ENCODE data around the gene ABCC10. TPM values are rescaled to one million over a fixed set of nuclear protein-coding genes. Genes with fewer than 3 reads are reported as not detected.

ABCC10 gene
- 9.4 to 11.9 TPM (median 9.4 TPM) in 5 replicates for total RNA-seq (2022; extraction: Qiagen RNA extraction; ENCODE audit: low read depth)

GRCh38 chr6:43427406-43428111 lies at the start of gene ABCC10:
ABCC10 (plus strand) TSS chr6:43427541; CDS start chr6:43427979, 438 bp downstream.

GRCh38 chr6:43455531-43456428 lies 28.4 kb downstream of the ABCC10 start, which contains the start of gene DLK2:
DLK2 (minus strand) TSS chr6:43455548; CDS start chr6:43454825, 723 bp downstream.

GRCh38 chr6:43477235-43478007 lies 50.1 kb downstream of the ABCC10 start, which contains the start of gene TJAP1:
TJAP1 (plus strand) TSS chr6:43477570; CDS start chr6:43499002, 21,432 bp downstream.

Other genes with a start within 250 kb of the ABCC10 start
- 7.4 to 9.8 TPM (median 8.6 TPM) in 5 replicates for gene CUL9, start 245.3 kb upstream of the ABCC10 start, total RNA-seq (2022; extraction: Qiagen RNA extraction; ENCODE audit: low read depth)
- 68.3 to 104 TPM (median 95.7 TPM) in 5 replicates for gene DNPH1, start 198.1 kb upstream of the ABCC10 start, total RNA-seq (2022; extraction: Qiagen RNA extraction; ENCODE audit: low read depth)
- 0.03 to 0.08 TPM (median 0.06 TPM) in 4 of 5 replicates, not detected in the other for gene TTBK1, start 184.1 kb upstream of the ABCC10 start, total RNA-seq (2022; extraction: Qiagen RNA extraction; ENCODE audit: low read depth)
- gene SLC22A7, start 129.3 kb upstream of the ABCC10 start, total RNA-seq (2022; extraction: Qiagen RNA extraction; ENCODE audit: low read depth): not detected in 5 replicates
- 0.20 to 0.62 TPM (median 0.57 TPM) in 5 replicates for gene CRIP3, start 118.7 kb upstream of the ABCC10 start, total RNA-seq (2022; extraction: Qiagen RNA extraction; ENCODE audit: low read depth)
- gene ZNF318, start 57.9 kb upstream of the ABCC10 start, total RNA-seq (2022; extraction: Qiagen RNA extraction; ENCODE audit: low read depth): 4.3 to 5.9 TPM (median 5.6 TPM) in 5 replicates
- gene DLK2, start 28.0 kb downstream of the ABCC10 start, total RNA-seq (2022; extraction: Qiagen RNA extraction; ENCODE audit: low read depth): 2.7 to 7.1 TPM (median 5.8 TPM) in 5 replicates
- gene TJAP1, start 50.0 kb downstream of the ABCC10 start, total RNA-seq (2022; extraction: Qiagen RNA extraction; ENCODE audit: low read depth): 16.2 to 21.4 TPM (median 20.3 TPM) in 5 replicates
- gene LRRC73, start 82.8 kb downstream of the ABCC10 start, total RNA-seq (2022; extraction: Qiagen RNA extraction; ENCODE audit: low read depth): 0.51 to 1.4 TPM (median 1.1 TPM) in 5 replicates
- 58.3 to 70.4 TPM (median 68.9 TPM) in 5 replicates for gene YIPF3, start 89.4 kb downstream of the ABCC10 start, total RNA-seq (2022; extraction: Qiagen RNA extraction; ENCODE audit: low read depth)
- gene POLR1C, start 89.5 kb downstream of the ABCC10 start, total RNA-seq (2022; extraction: Qiagen RNA extraction; ENCODE audit: low read depth): 48.5 to 61.1 TPM (median 52.6 TPM) in 5 replicates
- 27.2 to 32.0 TPM (median 29.3 TPM) in 5 replicates for gene XPO5, start 148.5 kb downstream of the ABCC10 start, total RNA-seq (2022; extraction: Qiagen RNA extraction; ENCODE audit: low read depth)
- gene POLH, start 148.6 kb downstream of the ABCC10 start, total RNA-seq (2022; extraction: Qiagen RNA extraction; ENCODE audit: low read depth): 7.9 to 10.0 TPM (median 8.7 TPM) in 5 replicates
- 15.8 to 21.8 TPM (median 19.1 TPM) in 5 replicates for gene GTPBP2, start 201.7 kb downstream of the ABCC10 start, total RNA-seq (2022; extraction: Qiagen RNA extraction; ENCODE audit: low read depth)
- 33.0 to 39.2 TPM (median 35.1 TPM) in 5 replicates for gene MAD2L1BP, start 208.3 kb downstream of the ABCC10 start, total RNA-seq (2022; extraction: Qiagen RNA extraction; ENCODE audit: low read depth)
- gene RSPH9, start 217.5 kb downstream of the ABCC10 start, total RNA-seq (2022; extraction: Qiagen RNA extraction; ENCODE audit: low read depth): 0.12 to 0.27 TPM (median 0.24 TPM) in 5 replicates

Measured in A549 treated with CpdA at 1 μM for 4 hours (cell line).